Measurements from ENCODE around the gene NDUFB7.
"Not testable (repeated sequence)": the region's sequence is repeated elsewhere in the genome, so short reads cannot be mapped to it uniquely, and the experiment has no call there.

Gene NDUFB7

DNA sequence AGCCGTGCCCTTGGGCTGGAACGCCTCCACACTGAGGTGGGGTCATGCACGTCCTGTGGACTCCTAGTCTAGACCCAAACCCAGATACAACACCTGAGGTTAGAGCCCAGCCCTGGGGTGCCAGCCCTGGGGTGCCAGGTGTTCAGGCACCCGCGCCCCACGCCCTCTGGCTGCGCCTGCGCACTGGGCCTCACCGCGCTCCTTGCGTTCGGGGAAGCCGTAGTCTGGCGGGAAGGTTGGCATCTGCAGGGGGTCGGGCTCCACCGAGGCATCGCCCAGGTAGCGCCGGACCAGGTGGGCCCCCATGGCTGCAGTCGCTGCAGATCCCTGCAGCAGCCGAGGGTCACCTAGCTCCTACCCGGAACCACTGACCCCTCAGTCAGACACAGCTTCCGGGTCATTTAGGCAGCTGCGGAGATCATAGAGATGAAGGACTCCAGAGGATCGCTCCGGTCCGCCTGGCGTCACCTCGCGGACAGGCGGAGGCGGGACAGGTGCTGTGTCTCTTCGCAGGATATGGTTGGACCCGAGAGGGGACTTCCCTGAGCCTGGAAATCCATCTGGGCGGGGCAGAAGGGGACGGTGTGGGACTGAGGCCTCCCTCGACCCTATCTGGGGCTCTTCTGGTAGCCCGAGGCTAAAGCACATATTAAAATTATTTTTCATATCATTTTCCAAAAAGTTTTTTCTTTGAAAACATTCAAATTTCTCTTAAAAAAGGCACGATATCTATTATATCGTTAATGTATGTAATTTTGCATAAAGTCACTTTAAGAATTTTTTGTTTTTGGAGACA is at the start of gene NDUFB7:
Gene NDUFB7 (minus strand): TSS at position 372 of the 796 bp plus-strand sequence. CDS start 66 bp downstream, at position 306.
- TF ChIP-seq POLR2A (IDR thresholded peaks at IDR 0.05; ENCODE audit: low read length) (peak; percentile 75), GATA1 (IDR thresholded peaks at IDR 0.05; ENCODE audit: low read depth, low read length) (no peak)
- peak; percentile 95 for DNase-seq

DNA sequence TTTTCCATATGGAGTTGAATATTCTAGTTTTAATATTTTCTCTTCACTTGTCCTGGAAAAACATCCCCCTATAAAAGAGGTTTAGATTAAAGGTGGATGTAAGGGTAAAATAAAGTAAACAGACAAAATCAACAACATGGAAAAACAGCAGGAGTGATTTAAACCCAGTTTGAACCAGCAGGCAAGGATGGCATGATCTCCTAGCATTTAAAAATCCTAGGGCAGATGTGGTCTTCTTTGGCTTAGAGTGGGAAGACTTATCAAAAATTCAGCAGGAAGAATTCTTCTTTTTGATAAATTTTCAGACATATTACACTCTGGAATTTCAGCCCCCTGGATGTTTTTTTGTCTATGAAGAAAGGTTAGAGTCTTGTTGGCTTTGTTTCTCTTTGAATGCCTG is 47.5 kb upstream of the NDUFB7 start:
- DNase-seq = no peak
- TF ChIP-seq POLR2A (IDR thresholded peaks at IDR 0.05; ENCODE audit: low read length) = no peak
- no peak for TF ChIP-seq GATA1 (IDR thresholded peaks at IDR 0.05; ENCODE audit: low read depth, low read length)

GRCh38 chr19:14616407-14616806 is 44.5 kb upstream of the NDUFB7 start:
- no peak for TF ChIP-seq GATA1 (IDR thresholded peaks at IDR 0.05; ENCODE audit: low read depth, low read length)
- TF ChIP-seq POLR2A (IDR thresholded peaks at IDR 0.05; ENCODE audit: low read length) = no peak
- no peak for DNase-seq

GRCh38 chr19:14615623-14616022 is 43.8 kb upstream of the NDUFB7 start:
- DNase-seq = no peak
- TF ChIP-seq GATA1 (IDR thresholded peaks at IDR 0.05; ENCODE audit: low read depth, low read length) (no peak), POLR2A (IDR thresholded peaks at IDR 0.05; ENCODE audit: low read length) (no peak)

GRCh38 chr19:14614099-14614412 is 42.2 kb upstream of the NDUFB7 start:
- no peak for TF ChIP-seq GATA1 (IDR thresholded peaks at IDR 0.05; ENCODE audit: low read depth, low read length)
- TF ChIP-seq POLR2A (IDR thresholded peaks at IDR 0.05; ENCODE audit: low read length) = no peak
- peak in 1 of 2 experiments; percentile 6 for DNase-seq

- not testable (repeated sequence) for DNase-seq
Observed at GRCh38 chr19:14613399-14614098, 41.7 kb upstream of the NDUFB7 start.

- TF ChIP-seq GATA1 (IDR thresholded peaks at IDR 0.05; ENCODE audit: low read depth, low read length) (no peak), POLR2A (IDR thresholded peaks at IDR 0.05; ENCODE audit: low read length) (no peak)
Observed at GRCh38 chr19:14612657-14613056, 40.8 kb upstream of the NDUFB7 start.

DNA sequence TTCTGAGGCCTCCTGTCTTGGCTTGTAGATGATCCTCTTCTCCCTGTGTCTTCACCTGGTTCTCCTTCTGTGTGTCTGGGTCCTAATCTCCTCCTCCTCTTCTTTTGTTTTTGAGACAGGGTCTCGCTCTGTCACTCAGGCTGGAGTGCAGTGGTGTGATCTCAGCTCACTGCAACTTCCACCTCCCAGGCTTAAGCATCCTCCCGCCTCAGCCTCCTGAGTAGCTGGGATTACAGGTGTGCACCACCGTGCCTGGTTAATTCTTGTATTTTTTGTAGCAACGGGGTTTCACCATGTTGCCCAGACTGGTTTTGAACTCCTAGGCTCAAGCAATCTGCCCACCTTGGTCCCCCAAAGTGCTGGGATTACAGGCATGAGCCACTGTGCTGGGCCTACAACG is 40.4 kb upstream of the NDUFB7 start:
- not testable (repeated sequence) for DNase-seq

More at GRCh38 chr19:14612657-14613056, 40.8 kb upstream of the NDUFB7 start:
- DNase-seq = no peak

DNA sequence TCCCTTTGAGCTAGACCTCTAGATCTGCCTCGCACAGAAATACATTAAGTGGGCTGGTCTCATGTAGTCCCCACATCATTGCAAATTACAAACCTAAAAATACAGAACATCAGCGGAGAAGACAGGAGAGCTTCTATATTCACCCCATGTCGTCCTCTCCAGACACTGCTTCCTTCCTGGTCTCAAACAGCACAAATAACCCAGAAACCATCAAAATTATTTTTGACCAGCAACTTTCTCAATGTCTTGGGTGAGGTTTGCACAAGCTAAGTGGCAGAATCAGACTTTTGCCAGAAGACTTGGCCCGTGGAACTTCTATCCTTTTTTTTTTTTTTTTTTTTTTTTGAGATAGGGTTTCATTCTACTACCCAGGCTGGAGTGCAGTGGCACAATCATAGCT is 39.2 kb upstream of the NDUFB7 start:
- no peak for DNase-seq
- TF ChIP-seq GATA1 (IDR thresholded peaks at IDR 0.05; ENCODE audit: low read depth, low read length) (no peak), POLR2A (IDR thresholded peaks at IDR 0.05; ENCODE audit: low read length) (no peak)

GRCh38 chr19:14606627-14607026 is 34.8 kb upstream of the NDUFB7 start:
- TF ChIP-seq GATA1 (IDR thresholded peaks at IDR 0.05; ENCODE audit: low read depth, low read length) (no peak), POLR2A (IDR thresholded peaks at IDR 0.05; ENCODE audit: low read length) (no peak)
- DNase-seq = no peak

DNA sequence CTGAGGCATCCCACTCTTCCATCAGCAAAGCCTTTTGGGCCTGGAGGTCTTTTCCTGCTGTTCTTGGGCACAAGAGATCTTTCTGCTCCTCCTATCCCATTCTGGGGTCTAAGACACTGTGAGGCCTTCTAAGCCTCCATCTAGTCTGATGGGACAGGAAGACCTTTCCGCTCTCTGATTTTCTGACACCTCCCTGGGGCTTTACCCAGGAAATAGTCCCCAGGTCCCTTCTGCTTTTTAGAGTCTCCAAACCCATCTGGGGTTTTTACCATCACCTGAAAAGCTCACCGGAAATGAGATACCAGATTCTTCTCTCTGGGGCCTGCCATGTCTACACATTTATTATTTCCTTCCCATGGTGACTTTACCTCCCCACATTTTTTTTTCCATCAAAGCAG is 32.1 kb upstream of the NDUFB7 start:
- no peak for DNase-seq
- TF ChIP-seq POLR2A (IDR thresholded peaks at IDR 0.05; ENCODE audit: low read length) (no peak), GATA1 (IDR thresholded peaks at IDR 0.05; ENCODE audit: low read depth, low read length) (no peak)

DNA sequence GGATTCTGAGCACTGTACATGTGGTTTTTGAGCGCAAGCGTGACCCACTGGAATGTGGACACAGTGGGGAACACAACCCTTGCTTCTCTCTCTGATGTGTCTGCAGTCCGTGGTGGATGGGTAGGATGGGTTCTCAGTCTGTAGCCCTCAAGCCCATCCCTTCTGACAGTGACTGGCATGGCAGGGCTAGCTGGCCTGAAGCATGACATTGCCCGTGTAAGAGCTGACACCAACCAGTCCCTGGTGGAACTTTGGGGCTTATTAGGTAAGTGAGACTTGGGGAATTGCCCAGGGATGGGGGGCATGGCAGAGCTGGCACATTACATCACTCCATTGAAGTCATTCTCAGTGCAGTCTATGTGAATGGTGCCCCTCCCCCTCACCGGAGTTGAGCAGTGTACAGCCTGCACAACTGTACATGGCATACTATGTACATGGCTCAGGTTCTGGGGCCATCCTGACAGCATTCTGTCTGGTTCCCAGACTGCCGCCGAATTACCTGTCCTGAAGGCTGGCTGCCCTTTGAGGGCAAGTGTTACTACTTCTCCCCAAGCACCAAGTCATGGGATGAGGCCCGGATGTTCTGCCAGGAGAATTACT is 27.8 kb upstream of the NDUFB7 start:
- TF ChIP-seq POLR2A (IDR thresholded peaks at IDR 0.05; ENCODE audit: low read length) = no peak
- TF ChIP-seq GATA1 (IDR thresholded peaks at IDR 0.05; ENCODE audit: low read depth, low read length) = no peak
- DNase-seq = no peak

DNA sequence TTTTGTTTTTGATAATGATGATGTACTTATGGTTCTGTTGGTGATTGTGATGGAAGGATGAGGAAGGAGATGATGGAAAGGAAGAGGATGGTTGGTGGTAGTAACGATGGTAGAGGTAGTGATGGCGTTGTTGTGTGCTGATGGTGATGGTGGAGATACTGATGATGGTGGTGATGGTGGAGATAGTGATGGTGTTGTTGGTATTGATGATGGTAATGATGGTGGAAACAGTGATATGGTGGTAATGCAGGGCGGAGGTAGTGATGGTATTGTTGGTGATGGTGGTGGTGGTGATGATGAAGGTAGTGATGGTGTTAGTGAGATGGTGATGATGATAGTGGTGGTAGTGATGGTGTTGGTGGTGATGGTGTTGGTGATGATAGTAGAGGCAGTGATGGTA is 23.7 kb upstream of the NDUFB7 start:
- DNase-seq = no peak
- TF ChIP-seq GATA1 (IDR thresholded peaks at IDR 0.05; ENCODE audit: low read depth, low read length) (no peak), POLR2A (IDR thresholded peaks at IDR 0.05; ENCODE audit: low read length) (no peak)

DNA sequence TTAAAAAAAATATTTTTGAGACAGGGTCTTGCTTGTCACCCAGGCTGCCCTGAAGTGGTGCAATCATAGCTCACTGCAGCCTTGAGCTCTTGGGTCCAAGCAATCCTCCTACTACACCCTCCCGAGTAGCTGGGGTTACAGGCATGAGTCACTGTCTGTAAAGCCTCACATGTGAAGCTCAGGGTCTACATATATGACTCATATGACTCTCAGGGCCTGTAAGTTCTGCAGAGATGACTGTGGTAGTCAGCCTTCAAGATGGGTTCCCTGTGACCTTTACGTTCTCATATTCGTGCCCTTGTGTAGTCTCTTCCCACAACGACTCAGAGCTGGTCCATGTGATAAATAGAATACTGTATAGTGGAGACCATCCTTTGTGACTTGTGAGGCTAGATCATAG is 17.6 kb upstream of the NDUFB7 start:
- DNase-seq = not testable (repeated sequence)

- peak in 1 of 2 experiments; percentile 17 for DNase-seq
Observed at GRCh38 chr19:14585187-14585586, 13.3 kb upstream of the NDUFB7 start.

DNA sequence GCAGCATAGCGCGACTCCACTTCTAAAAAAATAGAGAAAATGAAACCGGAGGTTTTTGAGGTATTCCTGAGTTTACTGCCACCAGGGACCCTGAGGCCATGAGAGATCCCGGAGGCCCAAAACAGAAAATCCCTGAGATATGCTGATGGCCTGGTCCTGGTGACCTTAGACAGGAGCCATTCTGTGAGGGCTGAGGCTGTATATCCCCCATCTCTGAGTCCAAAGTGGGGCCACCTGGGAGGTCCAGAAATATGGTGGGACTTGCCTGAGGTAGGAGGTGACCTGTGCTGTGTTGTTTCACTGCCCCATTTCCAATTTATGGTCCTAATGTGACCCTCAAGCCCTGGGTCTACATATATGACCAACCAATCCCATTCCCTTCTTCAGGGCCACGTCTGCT is 12.5 kb upstream of the NDUFB7 start:
- not testable (repeated sequence) for DNase-seq
